ENCODE data around the gene AK6.

DNA sequence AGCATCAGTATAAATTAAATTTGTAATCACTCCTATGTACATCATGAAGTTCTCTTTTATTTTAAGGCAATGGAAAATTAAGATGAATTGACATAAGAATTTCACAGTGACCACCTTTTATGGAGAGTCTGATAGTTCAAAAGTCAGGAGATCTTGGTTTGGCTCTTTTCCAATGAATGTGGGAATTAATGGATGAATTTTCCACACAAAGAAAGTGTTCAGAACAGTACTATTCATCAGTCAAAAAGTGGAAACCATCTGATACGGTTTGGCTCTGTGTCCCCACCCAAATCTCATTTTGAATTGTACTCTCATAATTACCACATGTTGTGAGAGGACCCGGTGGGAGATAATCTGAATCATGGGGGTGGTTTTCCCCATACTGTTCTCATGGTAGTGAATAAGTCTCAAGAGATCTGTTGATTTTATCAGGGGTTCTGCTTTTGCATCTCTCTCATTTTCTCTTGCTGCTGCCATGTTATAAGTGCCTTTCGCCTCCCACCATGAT lies 61.2 kb downstream of the AK6 start:
- TF ChIP-seq, protein P1, sequence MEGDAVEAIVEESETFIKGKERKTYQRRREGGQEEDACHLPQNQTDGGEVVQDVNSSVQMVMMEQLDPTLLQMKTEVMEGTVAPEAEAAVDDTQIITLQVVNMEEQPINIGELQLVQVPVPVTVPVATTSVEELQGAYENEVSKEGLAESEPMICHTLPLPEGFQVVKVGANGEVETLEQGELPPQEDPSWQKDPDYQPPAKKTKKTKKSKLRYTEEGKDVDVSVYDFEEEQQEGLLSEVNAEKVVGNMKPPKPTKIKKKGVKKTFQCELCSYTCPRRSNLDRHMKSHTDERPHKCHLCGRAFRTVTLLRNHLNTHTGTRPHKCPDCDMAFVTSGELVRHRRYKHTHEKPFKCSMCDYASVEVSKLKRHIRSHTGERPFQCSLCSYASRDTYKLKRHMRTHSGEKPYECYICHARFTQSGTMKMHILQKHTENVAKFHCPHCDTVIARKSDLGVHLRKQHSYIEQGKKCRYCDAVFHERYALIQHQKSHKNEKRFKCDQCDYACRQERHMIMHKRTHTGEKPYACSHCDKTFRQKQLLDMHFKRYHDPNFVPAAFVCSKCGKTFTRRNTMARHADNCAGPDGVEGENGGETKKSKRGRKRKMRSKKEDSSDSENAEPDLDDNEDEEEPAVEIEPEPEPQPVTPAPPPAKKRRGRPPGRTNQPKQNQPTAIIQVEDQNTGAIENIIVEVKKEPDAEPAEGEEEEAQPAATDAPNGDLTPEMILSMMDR (conservative IDR thresholded peaks at IDR 0.05; ENCODE audit: low read length): no peak
- TF ChIP-seq EZH2phosphoT487 (IDR thresholded peaks at IDR 0.05; ENCODE audit: borderline replicate concordance, low read depth, low read length): no peak
